Measurements from ENCODE around the gene VEGFC. TPM values are rescaled to one million over a fixed set of nuclear protein-coding genes. Genes with fewer than 3 reads are reported as not detected.
A peak's percentile ranks its signal among the peaks of the same experiment; 100 is the strongest.

VEGFC gene
- 1 to 10 TPM; 6.4 to 8.6 TPM for total RNA-seq

GRCh38 chr4:176792326-176793059 is at the start of gene VEGFC:
Gene VEGFC, minus strand, starts transcription at chr4:176792922. Its CDS starts 611 bp downstream, at chr4:176792311.
- H3K27me3 ChIP-seq, result no peaks in the 10 kb centered on the region
- H3K36me3 ChIP-seq, result no peaks in the 10 kb centered on the region
- H3K27ac ChIP-seq, result peak within 1 kb of the TSS; percentile 52 to 76
- H3K4me3 ChIP-seq, result peak within 1 kb of the TSS; percentile 53 to 58
- no peaks in the 10 kb centered on the region for H3K9me3 ChIP-seq
- DNase-seq (ENCODE audit: low spot score), result no peak
- TF ChIP-seq, protein P1, sequence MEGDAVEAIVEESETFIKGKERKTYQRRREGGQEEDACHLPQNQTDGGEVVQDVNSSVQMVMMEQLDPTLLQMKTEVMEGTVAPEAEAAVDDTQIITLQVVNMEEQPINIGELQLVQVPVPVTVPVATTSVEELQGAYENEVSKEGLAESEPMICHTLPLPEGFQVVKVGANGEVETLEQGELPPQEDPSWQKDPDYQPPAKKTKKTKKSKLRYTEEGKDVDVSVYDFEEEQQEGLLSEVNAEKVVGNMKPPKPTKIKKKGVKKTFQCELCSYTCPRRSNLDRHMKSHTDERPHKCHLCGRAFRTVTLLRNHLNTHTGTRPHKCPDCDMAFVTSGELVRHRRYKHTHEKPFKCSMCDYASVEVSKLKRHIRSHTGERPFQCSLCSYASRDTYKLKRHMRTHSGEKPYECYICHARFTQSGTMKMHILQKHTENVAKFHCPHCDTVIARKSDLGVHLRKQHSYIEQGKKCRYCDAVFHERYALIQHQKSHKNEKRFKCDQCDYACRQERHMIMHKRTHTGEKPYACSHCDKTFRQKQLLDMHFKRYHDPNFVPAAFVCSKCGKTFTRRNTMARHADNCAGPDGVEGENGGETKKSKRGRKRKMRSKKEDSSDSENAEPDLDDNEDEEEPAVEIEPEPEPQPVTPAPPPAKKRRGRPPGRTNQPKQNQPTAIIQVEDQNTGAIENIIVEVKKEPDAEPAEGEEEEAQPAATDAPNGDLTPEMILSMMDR (IDR thresholded peaks at IDR 0.05), result peak in 1 of 2 donors; percentile 36
- peaks cover 0 to 12% of the 10 kb centered on the region in 2 donors for H3K4me1 ChIP-seq

- H3K4me1 ChIP-seq, result no peaks in the 10 kb centered on the region
- H3K36me3 ChIP-seq, result no peaks in the 10 kb centered on the region
- no peaks in the 10 kb centered on the region for H3K9me3 ChIP-seq
- H3K4me3 ChIP-seq, result no peak overlapping the region
- no peak for DNase-seq (ENCODE audit: low spot score)
- TF ChIP-seq, protein P1 (IDR thresholded peaks at IDR 0.05), result no peak
- H3K27ac ChIP-seq, result no peak overlapping the region
- no peaks in the 10 kb centered on the region for H3K27me3 ChIP-seq
These were observed 49.0 kb upstream of the VEGFC start for GRCh38 chr4:176841711-176842112.

DNA sequence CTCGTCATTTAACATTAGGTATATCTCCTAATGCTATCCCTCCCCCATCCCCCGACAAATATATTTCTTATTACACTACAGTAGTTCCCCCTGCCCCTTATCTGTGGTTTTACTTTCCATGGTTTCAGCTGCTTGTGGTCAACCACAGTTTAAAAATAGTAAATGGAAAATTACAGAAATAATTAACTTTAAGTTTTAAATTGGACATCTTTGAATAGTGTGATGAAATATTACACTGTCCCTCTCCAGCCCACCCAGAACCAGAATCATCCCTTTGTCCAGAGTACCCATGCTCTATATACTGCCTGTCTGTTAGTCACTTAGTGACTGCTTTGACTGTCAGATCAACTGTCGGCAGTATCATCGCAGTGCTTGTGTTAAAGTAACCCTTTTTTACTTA is 47.4 kb upstream of the VEGFC start:
- no peak overlapping the region for H3K27ac ChIP-seq
- H3K27me3 ChIP-seq, result no peaks in the 10 kb centered on the region
- H3K36me3 ChIP-seq, result no peaks in the 10 kb centered on the region
- H3K4me1 ChIP-seq, result no peaks in the 10 kb centered on the region
- TF ChIP-seq, protein P1 (IDR thresholded peaks at IDR 0.05), result no peak
- H3K4me3 ChIP-seq, result no peak overlapping the region
- DNase-seq (ENCODE audit: low spot score), result no peak
- no peaks in the 10 kb centered on the region for H3K9me3 ChIP-seq

- DNase-seq (ENCODE audit: low spot score), result no peak
- H3K36me3 ChIP-seq, result no peaks in the 10 kb centered on the region
- H3K9me3 ChIP-seq, result no peaks in the 10 kb centered on the region
- H3K4me1 ChIP-seq, result no peaks in the 10 kb centered on the region
- H3K27ac ChIP-seq, result no peak overlapping the region
- TF ChIP-seq, protein P1 (IDR thresholded peaks at IDR 0.05), result no peak
- H3K4me3 ChIP-seq, result no peak overlapping the region
- no peaks in the 10 kb centered on the region for H3K27me3 ChIP-seq
These were observed 46.9 kb upstream of the VEGFC start for GRCh38 chr4:176839656-176840055.

- no peak overlapping the region for H3K4me3 ChIP-seq
- no peaks in the 10 kb centered on the region for H3K36me3 ChIP-seq
- no peak overlapping the region for H3K27ac ChIP-seq
- TF ChIP-seq, protein P1 (IDR thresholded peaks at IDR 0.05), result no peak
- no peaks in the 10 kb centered on the region for H3K9me3 ChIP-seq
- DNase-seq (ENCODE audit: low spot score), result no peak
- no peaks in the 10 kb centered on the region for H3K27me3 ChIP-seq
- H3K4me1 ChIP-seq, result no peaks in the 10 kb centered on the region
These were observed 46.1 kb upstream of the VEGFC start for GRCh38 chr4:176838601-176839433.
